Measurements from ENCODE around the gene PTGER1.
A peak's percentile ranks its signal among the peaks of the same experiment; 100 is the strongest.

Gene PTGER1

DNA sequence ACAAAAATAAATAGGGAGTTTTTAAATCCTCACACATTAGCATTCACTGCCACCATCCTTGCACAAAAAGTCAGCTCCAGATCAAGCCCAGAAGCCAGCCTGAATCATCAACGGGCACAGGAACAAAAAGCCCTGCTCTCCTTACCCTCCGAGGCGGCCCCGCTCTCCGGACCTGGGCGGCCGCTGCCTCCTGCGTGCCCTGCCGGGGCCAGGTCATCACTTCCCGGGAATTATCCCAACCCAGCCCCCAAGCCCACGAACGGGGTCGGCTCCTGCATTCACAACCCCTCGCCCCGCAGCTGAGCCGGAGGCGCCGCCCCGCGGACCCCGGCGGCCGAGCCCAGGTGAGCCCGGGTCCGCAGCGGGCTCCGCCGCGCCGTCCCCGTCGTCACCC lies 42.3 kb upstream of the PTGER1 start:
- Histone ChIP-seq H3K27me3 (no peaks in the 10 kb centered on the region), H3K4me1 (peaks cover 0 to 39% (median 28%) of the 10 kb centered on the region in 4 donors), H3K4me3 (peak overlapping the region; percentile 90 to 92), H3K27ac (peak overlapping the region; percentile 98 to 99), H3K36me3 (peaks cover 25 to 43% (median 38%) of the 10 kb centered on the region in 3 donors), H3K9me3 (no peaks in the 10 kb centered on the region)
- intact Hi-C loops (cut with DNase I; ENCODE audit: low total_unique reads) = no loop called here
- DNase-seq = no peak
- TF ChIP-seq, protein P1, sequence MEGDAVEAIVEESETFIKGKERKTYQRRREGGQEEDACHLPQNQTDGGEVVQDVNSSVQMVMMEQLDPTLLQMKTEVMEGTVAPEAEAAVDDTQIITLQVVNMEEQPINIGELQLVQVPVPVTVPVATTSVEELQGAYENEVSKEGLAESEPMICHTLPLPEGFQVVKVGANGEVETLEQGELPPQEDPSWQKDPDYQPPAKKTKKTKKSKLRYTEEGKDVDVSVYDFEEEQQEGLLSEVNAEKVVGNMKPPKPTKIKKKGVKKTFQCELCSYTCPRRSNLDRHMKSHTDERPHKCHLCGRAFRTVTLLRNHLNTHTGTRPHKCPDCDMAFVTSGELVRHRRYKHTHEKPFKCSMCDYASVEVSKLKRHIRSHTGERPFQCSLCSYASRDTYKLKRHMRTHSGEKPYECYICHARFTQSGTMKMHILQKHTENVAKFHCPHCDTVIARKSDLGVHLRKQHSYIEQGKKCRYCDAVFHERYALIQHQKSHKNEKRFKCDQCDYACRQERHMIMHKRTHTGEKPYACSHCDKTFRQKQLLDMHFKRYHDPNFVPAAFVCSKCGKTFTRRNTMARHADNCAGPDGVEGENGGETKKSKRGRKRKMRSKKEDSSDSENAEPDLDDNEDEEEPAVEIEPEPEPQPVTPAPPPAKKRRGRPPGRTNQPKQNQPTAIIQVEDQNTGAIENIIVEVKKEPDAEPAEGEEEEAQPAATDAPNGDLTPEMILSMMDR (IDR thresholded peaks at IDR 0.05) = no peak

DNA sequence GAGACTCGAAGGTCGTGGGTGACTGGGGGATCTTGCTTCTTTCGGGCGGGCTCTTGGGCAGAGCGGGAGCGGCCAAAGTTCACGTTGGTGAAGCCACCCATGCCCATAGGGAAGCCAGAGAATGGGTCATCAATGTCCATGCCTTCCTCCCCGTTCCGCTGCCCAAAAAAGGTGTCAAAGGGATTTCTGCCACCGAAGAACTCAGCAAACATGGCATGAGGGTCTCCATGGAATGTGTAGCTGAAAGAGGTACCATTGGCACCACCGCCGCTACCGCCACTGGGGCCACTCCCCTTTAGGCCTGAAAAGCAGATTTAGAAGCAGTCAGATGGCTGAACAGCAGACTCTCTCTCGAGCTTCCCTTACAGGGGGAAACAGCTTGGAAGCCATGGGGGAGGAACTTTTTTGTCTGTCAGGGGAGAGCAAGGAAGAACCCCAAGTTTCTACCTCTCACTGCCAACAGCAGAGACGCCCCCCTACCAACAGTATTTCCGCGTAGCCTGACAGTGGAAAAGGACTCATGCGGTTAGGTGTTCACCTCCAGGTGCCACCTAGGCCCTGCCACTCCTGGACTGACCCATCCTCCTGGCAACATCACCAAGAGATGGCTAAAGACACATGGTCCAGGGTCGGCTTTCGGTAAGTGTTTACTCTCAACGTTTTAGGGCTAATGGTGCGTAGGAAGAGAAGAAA lies 41.7 kb upstream of the PTGER1 start:
- H3K9me3 ChIP-seq = no peaks in the 10 kb centered on the region
- H3K27me3 ChIP-seq = no peaks in the 10 kb centered on the region
- H3K4me3 ChIP-seq = peak overlapping the region; percentile 90 to 92
- intact Hi-C loops (cut with DNase I; ENCODE audit: low total_unique reads) = no loop called here
- no peak for DNase-seq
- TF ChIP-seq, protein P1 (IDR thresholded peaks at IDR 0.05) = no peak
- peaks cover 25 to 43% (median 38%) of the 10 kb centered on the region in 3 donors for H3K36me3 ChIP-seq
- H3K4me1 ChIP-seq = peaks cover 0 to 39% (median 28%) of the 10 kb centered on the region in 4 donors
- peak overlapping the region; percentile 98 to 99 for H3K27ac ChIP-seq

DNA sequence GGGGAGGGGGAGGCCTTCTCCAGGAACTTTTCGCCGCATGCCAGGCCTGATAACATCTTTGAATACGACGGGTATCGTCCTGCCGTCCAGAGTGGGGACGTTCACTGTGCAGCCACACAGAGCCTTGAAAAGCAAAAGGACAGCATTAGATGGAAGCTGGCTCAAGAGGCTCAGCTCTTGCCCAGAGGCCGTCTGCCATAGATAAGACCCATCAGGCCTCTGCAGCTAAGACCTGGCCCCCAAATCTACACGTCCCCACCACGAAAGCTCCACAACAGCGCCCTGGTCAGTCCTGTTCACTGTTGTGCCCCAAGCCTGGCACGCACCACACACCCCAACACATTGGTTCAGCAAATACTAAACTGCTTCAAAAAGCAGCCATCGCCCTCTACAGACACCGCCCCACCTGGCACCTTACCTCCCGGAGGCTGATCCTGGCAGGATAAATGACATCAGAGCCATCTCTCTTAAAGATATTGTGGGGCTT lies 40.9 kb upstream of the PTGER1 start:
- DNase-seq = no peak
- Histone ChIP-seq H3K4me1 (peaks cover 0 to 39% (median 28%) of the 10 kb centered on the region in 4 donors), H3K27me3 (no peaks in the 10 kb centered on the region), H3K9me3 (no peaks in the 10 kb centered on the region), H3K4me3 (peak overlapping the region; percentile 90 to 92), H3K27ac (peak overlapping the region; percentile 98 to 99), H3K36me3 (peaks cover 25 to 43% (median 38%) of the 10 kb centered on the region in 3 donors)
- TF ChIP-seq, protein P1 (IDR thresholded peaks at IDR 0.05) = no peak
- intact Hi-C loops (cut with DNase I; ENCODE audit: low total_unique reads) = no loop called here

DNA sequence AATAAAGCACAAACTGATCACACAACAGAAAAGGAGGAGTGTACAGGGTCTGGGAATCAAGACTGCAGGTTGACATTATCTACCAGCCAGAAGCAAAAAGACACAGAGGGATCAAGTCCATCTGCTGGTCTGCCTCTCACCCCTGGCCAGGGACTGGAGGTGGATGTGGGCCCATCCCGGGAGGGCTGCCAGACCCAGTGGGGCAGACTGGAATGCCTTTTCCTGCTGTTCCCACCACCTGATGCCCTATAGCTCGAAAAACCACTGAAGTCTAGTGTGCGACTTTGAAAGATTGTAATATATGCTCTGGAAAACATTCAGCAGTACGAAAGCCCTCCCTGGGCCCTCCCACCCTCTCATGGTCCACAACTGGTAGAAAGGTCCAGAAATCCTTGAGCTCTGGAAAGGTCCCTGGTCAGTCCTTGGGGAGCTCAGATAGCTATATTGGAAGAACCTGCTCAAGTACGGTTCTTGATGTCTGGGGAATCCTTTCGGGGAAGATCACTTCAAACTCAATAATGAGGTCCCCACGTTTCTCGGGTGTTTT lies 40.4 kb upstream of the PTGER1 start:
- Histone ChIP-seq H3K4me3 (peak overlapping the region in 1 of 2 donors; percentile 90), H3K27me3 (no peaks in the 10 kb centered on the region), H3K27ac (peak overlapping the region; percentile 98 to 99), H3K4me1 (peaks cover 0 to 41% (median 30%) of the 10 kb centered on the region in 4 donors), H3K9me3 (no peaks in the 10 kb centered on the region), H3K36me3 (peaks cover 25 to 43% (median 38%) of the 10 kb centered on the region in 3 donors)
- intact Hi-C loops (cut with DNase I; ENCODE audit: low total_unique reads) = no loop called here
- TF ChIP-seq, protein P1 (IDR thresholded peaks at IDR 0.05) = no peak
- DNase-seq = no peak

DNA sequence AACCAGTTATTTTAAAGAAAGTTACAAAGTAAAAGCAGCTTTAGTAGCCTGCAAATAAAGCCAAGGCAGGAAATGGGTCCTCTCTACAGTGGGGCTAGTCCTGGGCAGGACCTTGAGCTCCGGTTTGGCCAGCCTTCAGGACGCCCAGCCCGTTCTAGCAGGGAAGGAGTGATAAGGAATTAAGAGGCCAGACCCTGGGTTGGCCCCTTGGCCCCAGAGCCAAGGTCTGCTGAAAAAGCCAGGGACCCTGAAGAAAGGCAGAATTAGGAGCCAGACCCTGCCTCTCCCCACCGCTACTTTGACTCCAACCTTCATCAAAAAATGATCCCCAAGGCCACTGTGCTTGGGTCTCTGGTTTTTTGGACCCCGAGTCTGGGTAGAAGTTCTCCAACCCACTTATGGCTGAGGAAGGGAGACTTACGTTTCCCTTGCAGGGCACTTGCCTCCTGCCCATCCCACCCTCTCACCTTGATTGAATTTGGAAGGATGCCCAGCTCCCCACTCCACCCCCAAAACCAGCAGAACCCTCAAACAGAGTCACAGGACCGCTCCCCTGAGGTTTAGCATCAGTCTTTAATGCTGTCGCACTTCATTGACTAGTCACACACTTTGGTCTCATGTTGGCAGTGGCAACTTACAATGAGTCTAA lies 39.2 kb upstream of the PTGER1 start:
- Histone ChIP-seq H3K36me3 (peaks cover 25 to 43% (median 38%) of the 10 kb centered on the region in 3 donors), H3K4me1 (peaks cover 0 to 41% (median 30%) of the 10 kb centered on the region in 4 donors), H3K9me3 (no peaks in the 10 kb centered on the region), H3K27ac (no peak overlapping the region), H3K4me3 (no peak overlapping the region), H3K27me3 (no peaks in the 10 kb centered on the region)
- DNase-seq = no peak
- TF ChIP-seq, protein P1 (IDR thresholded peaks at IDR 0.05) = no peak
- intact Hi-C loops (cut with DNase I; ENCODE audit: low total_unique reads) = no loop called here

Measured in tibial artery (tissue), 4 donors.